ENCODE measurements around the gene NRG3.
A peak's percentile ranks its signal among the peaks of the same experiment; 100 is the strongest.

Gene NRG3

GRCh38 chr10:83006479-83006878 lies 1131.5 kb downstream of the NRG3 start (continued):
- TF ChIP-seq ZNF518A (tag by site-specific recombination; conservative IDR thresholded peaks at IDR 0.05; ENCODE audit: low read depth) (peak; percentile 80), ZNF555 (tag by site-specific recombination; conservative IDR thresholded peaks at IDR 0.05) (peak; percentile 54), ZNF623 (tag by site-specific recombination; IDR thresholded peaks at IDR 0.05) (peak; percentile 58)

DNA sequence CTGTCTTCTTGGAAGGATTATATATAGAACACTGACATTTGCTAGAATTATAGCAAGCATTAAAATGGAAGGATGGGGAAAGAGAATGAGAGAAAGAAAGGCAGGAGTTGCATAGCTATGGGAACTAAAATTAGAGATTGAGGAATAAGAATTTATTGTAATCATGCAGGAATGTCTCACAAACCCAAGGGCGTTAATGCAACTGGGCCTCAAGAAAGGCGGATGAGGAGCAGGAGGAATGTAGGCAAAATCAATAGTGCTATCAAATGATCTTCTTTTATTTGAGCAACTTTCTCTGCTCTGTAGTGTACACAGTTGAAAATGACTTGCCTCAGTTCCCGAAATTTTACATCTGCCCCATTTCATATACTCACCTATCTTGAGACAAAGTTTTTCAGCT lies 1132.5 kb downstream of the NRG3 start:
- H3K36me3 ChIP-seq (ENCODE audit: control insufficient read depth in 2 of 2, insufficient read depth in 1 of 2, low read length in 2 of 2): no peaks in the 10 kb centered on the region
- H3K9me3 ChIP-seq (ENCODE audit: control insufficient read depth, insufficient read depth, low read depth, low read length): no peaks in the 10 kb centered on the region
- H3K4me3 ChIP-seq (ENCODE audit: low read depth, low read length): no peak overlapping the region
- no peak overlapping the region for H3K27ac ChIP-seq (ENCODE audit: extremely low read depth, low read depth, low read length)
- POLR2A ChIA-PET: no interaction called here
- CTCF ChIA-PET: interaction anchor here (0.7 kb wide), 1 partner anchor 57 kb away, joined by 3 read pairs; no protein-coding TSS in a partner anchor
- H3K4me1 ChIP-seq (ENCODE audit: control insufficient read depth, insufficient read depth, low read length): no peaks in the 10 kb centered on the region
- TF ChIP-seq, protein P1, sequence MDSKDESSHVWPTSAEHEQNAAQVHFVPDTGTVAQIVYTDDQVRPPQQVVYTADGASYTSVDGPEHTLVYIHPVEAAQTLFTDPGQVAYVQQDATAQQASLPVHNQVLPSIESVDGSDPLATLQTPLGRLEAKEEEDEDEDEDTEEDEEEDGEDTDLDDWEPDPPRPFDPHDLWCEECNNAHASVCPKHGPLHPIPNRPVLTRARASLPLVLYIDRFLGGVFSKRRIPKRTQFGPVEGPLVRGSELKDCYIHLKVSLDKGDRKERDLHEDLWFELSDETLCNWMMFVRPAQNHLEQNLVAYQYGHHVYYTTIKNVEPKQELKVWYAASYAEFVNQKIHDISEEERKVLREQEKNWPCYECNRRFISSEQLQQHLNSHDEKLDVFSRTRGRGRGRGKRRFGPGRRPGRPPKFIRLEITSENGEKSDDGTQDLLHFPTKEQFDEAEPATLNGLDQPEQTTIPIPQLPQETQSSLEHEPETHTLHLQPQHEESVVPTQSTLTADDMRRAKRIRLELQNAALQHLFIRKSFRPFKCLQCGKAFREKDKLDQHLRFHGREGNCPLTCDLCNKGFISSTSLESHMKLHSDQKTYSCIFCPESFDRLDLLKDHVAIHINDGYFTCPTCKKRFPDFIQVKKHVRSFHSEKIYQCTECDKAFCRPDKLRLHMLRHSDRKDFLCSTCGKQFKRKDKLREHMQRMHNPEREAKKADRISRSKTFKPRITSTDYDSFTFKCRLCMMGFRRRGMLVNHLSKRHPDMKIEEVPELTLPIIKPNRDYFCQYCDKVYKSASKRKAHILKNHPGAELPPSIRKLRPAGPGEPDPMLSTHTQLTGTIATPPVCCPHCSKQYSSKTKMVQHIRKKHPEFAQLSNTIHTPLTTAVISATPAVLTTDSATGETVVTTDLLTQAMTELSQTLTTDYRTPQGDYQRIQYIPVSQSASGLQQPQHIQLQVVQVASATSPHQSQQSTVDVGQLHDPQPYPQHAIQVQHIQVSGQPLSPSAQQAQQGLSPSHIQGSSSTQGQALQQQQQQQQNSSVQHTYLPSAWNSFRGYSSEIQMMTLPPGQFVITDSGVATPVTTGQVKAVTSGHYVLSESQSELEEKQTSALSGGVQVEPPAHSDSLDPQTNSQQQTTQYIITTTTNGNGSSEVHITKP (tag by site-specific recombination; IDR thresholded peaks at IDR 0.05): no peak
- TF ChIP-seq, protein P2, sequence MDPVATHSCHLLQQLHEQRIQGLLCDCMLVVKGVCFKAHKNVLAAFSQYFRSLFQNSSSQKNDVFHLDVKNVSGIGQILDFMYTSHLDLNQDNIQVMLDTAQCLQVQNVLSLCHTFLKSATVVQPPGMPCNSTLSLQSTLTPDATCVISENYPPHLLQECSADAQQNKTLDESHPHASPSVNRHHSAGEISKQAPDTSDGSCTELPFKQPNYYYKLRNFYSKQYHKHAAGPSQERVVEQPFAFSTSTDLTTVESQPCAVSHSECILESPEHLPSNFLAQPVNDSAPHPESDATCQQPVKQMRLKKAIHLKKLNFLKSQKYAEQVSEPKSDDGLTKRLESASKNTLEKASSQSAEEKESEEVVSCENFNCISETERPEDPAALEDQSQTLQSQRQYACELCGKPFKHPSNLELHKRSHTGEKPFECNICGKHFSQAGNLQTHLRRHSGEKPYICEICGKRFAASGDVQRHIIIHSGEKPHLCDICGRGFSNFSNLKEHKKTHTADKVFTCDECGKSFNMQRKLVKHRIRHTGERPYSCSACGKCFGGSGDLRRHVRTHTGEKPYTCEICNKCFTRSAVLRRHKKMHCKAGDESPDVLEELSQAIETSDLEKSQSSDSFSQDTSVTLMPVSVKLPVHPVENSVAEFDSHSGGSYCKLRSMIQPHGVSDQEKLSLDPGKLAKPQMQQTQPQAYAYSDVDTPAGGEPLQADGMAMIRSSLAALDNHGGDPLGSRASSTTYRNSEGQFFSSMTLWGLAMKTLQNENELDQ (tag by site-specific recombination; IDR thresholded peaks at IDR 0.05; ENCODE audit: low read depth): no peak
- TF ChIP-seq, protein P3, sequence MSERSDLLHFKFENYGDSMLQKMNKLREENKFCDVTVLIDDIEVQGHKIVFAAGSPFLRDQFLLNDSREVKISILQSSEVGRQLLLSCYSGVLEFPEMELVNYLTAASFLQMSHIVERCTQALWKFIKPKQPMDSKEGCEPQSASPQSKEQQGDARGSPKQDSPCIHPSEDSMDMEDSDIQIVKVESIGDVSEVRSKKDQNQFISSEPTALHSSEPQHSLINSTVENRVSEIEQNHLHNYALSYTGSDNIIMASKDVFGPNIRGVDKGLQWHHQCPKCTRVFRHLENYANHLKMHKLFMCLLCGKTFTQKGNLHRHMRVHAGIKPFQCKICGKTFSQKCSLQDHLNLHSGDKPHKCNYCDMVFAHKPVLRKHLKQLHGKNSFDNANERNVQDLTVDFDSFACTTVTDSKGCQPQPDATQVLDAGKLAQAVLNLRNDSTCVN (tag by site-specific recombination; optimal IDR thresholded peaks at IDR 0.05): no peak
- TF ChIP-seq ZNF510 (tag by site-specific recombination; IDR thresholded peaks at IDR 0.05; ENCODE audit: insufficient replicate concordance): no peak
- TF ChIP-seq, protein P4, sequence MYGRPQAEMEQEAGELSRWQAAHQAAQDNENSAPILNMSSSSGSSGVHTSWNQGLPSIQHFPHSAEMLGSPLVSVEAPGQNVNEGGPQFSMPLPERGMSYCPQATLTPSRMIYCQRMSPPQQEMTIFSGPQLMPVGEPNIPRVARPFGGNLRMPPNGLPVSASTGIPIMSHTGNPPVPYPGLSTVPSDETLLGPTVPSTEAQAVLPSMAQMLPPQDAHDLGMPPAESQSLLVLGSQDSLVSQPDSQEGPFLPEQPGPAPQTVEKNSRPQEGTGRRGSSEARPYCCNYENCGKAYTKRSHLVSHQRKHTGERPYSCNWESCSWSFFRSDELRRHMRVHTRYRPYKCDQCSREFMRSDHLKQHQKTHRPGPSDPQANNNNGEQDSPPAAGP (tag by site-specific recombination; IDR thresholded peaks at IDR 0.05): no peak
- no peak for TF ChIP-seq PRDM2 (tag by site-specific recombination; IDR thresholded peaks at IDR 0.05; ENCODE audit: borderline replicate concordance)
- TF ChIP-seq ZNF626 (tag by site-specific recombination; IDR thresholded peaks at IDR 0.05): no peak
- TF ChIP-seq TCF7L2 (IDR thresholded peaks at IDR 0.05; ENCODE audit: borderline replicate concordance, low read depth, low read length): no peak
- no peak for TF ChIP-seq SCRT1 (tag by site-specific recombination; IDR thresholded peaks at IDR 0.05; ENCODE audit: borderline replicate concordance)
- no peak for TF ChIP-seq ZNF24 (tag by site-specific recombination; IDR thresholded peaks at IDR 0.05)
- TF ChIP-seq ZNF274 (IDR thresholded peaks at IDR 0.05; ENCODE audit: low read length): no peak
- TF ChIP-seq ZNF274 (tag by site-specific recombination; IDR thresholded peaks at IDR 0.05; ENCODE audit: borderline replicate concordance): no peak
- no peak for TF ChIP-seq ZNF2 (tag by site-specific recombination; IDR thresholded peaks at IDR 0.05)

Measured in HEK293 (cell line).